Keratinocyte (primary cell): ENCODE data around the gene LIPT1. TPM values are rescaled to one million over a fixed set of nuclear protein-coding genes. Genes with fewer than 3 reads are reported as not detected.
A peak's percentile ranks its signal among the peaks of the same experiment; 100 is the strongest.

Source experiments
- DNase-seq: peaks from one replicate; pipeline ENCODE4 v3.0.0-alpha.2; 2011; ENCODE audit warnings: low read depth, missing footprints, low spot score
- FAIRE-seq: peaks from 2 replicates; lab custom pipeline; 2011; peaks lifted over from hg19 to GRCh38; lab: Jason Lieb, UNC
- H2AFZ ChIP-seq: 2 replicates; pipeline ENCODE4 v1.6.0; 2012; ENCODE audit warnings: low read length, control low read depth, inconsistent platforms; ENCODE audit not compliant: control insufficient read depth
- H3K27ac ChIP-seq: 2 replicates; pipeline ENCODE4 v1.5.1; 2011; ENCODE audit warnings: low read length; ENCODE audit not compliant: control insufficient read depth, insufficient read depth
- H3K27me3 ChIP-seq: 3 replicates; pipeline ENCODE4 v1.6.0; 2011; ENCODE audit warnings: low read length; ENCODE audit not compliant: control insufficient read depth, insufficient read depth; ENCODE audit errors: extremely low read depth
- H3K36me3 ChIP-seq, 2 experiments: 2 replicates in 1 of 2; 3 replicates in 1 of 2; pipeline ENCODE4 v1.5.1; 2011; ENCODE audit warnings: low read length in 2 of 2, mild to moderate bottlenecking in 1 of 2; ENCODE audit not compliant: control insufficient read depth in 2 of 2, insufficient read depth in 2 of 2; ENCODE audit errors: extremely low read depth in 1 of 2
- H3K4me1 ChIP-seq: 3 replicates; pipeline ENCODE4 v1.5.1; 2011; ENCODE audit warnings: low read length; ENCODE audit not compliant: control insufficient read depth, insufficient read depth; ENCODE audit errors: extremely low read depth
- H3K4me2 ChIP-seq: 3 replicates; pipeline ENCODE4 v1.6.0; 2011; ENCODE audit warnings: low read depth, low read length; ENCODE audit not compliant: control insufficient read depth, insufficient read depth; ENCODE audit errors: extremely low read depth
- H3K4me3 ChIP-seq, 3 experiments: fragments of 200-600 bp in 1 of 3; sonication (generic) in 1 of 3; 2 replicates in 2 of 3; 3 replicates in 1 of 3; pipeline ENCODE4 v1.5.1; 2011 to 2016; ENCODE audit warnings: low read length in 3 of 3, mild to moderate bottlenecking in 3 of 3, control low read depth in 2 of 3, inconsistent platforms in 1 of 3, low read depth in 1 of 3, mixed read lengths in 1 of 3, mixed run types in 1 of 3, moderate library complexity in 1 of 3; ENCODE audit not compliant: control insufficient read depth in 2 of 3, insufficient read depth in 2 of 3; ENCODE audit errors: extremely low read depth in 1 of 3
- H3K79me2 ChIP-seq: 2 replicates; pipeline ENCODE4 v1.6.0; 2012; ENCODE audit warnings: low read length; ENCODE audit not compliant: control insufficient read depth, insufficient read depth
- H3K9ac ChIP-seq: 3 replicates; pipeline ENCODE4 v1.6.0; 2011; ENCODE audit warnings: low read length; ENCODE audit not compliant: control insufficient read depth, insufficient read depth; ENCODE audit errors: extremely low read depth
- H3K9me1 ChIP-seq: 3 replicates; pipeline ENCODE4 v1.6.0; 2011; ENCODE audit warnings: low read length; ENCODE audit not compliant: control insufficient read depth, insufficient read depth; ENCODE audit errors: extremely low read depth
- H3K9me3 ChIP-seq: 2 replicates; pipeline ENCODE4 v1.5.1; 2012; ENCODE audit warnings: low read depth, low read length; ENCODE audit not compliant: control insufficient read depth
- H4K20me1 ChIP-seq: 3 replicates; pipeline ENCODE4 v1.6.0; 2011; ENCODE audit warnings: low read length; ENCODE audit not compliant: control insufficient read depth, insufficient read depth; ENCODE audit errors: extremely low read depth
- EZH2 ChIP-seq: IDR thresholded peaks from one replicate; pipeline ENCODE4 v1.6.1; 2012; ENCODE audit warnings: inconsistent platforms, mild to moderate bottlenecking, low read length, moderate library complexity
- dilution Hi-C: fragments of 300-500 bp; cut with MboI; formaldehyde crosslinking; loops from one replicate; pipeline ENCODE4 v1.7.0; 2020; ENCODE audit warnings: low sequenced_read_pairs; ENCODE audit not compliant: extremely low pct_ligation_motif_present
- polyA plus RNA-seq, 5 experiments: library from polyadenylated mRNA; depleted of rRNA in 3 of 5; stranded (reverse) in 3 of 5; stranded (forward) in 1 of 5; unstranded in 1 of 5; fragments of >200 nt; gene quantifications; 1 replicate in 1 of 5; 2 replicates in 3 of 5; 3 replicates in 1 of 5; pipeline versions ENCODE4 v1.2.1 to v1.2.3, GENCODE V29; 2011 to 2012; ENCODE audit warnings: missing spikeins in 2 of 5, low read depth in 1 of 5, low replicate concordance in 1 of 5
- TF ChIP-seq, protein P1 (sequence below), 3 experiments: IDR thresholded peaks in 1 of 3; conservative IDR thresholded peaks in 1 of 3; optimal IDR thresholded peaks in 1 of 3; 2 replicates in 2 of 3; 3 replicates in 1 of 3; pipeline versions ENCODE3 to v1.5.1; 2011; ENCODE audit warnings: low read length in 3 of 3, mild to moderate bottlenecking in 3 of 3, moderate library complexity in 2 of 3, control low read depth in 1 of 3, inconsistent platforms in 1 of 3; ENCODE audit not compliant: insufficient read depth in 2 of 3; ENCODE audit errors: extremely low read depth in 1 of 3

The LIPT1 gene
- polyA plus RNA-seq, 1 donor (not counting 4 experiments of a cell fraction or from before 2014, with no cell fraction given) = 4.9 TPM

DNA sequence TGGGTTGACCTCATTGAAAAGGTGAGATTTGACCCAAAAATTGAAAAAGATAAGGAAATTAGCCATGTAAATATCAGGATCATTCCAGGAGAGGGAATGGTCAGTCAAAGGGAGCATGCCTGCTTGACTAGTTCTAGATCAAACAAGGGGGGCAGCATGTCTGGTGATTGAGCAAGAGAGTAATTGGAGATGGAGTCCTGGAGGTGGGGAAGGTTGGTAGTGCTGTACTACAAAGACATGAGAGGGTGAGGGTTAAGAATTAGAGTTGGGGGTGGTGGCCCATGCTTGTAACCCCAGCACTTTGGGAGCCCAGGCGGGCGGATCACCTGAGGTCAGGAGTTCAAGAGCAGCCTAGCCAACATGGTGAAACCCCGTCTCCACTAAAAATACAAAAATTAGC, 28.3 kb downstream of the LIPT1 start:
- Histone ChIP-seq H2AFZ (no peak overlapping the region), H3K4me1 (peaks cover 10% of the 10 kb centered on the region), H3K9ac (no peak overlapping the region), H3K4me3 (no peak overlapping the region), H3K27ac (no peak overlapping the region), H3K4me2 (peak overlapping the region; percentile 11), H4K20me1 (peaks cover 4% of the 10 kb centered on the region), H3K79me2 (peaks cover 84% of the 10 kb centered on the region), H3K27me3 (no peaks in the 10 kb centered on the region), H3K9me3 (no peaks in the 10 kb centered on the region), H3K36me3 (peaks cover 2 to 3% of the 10 kb centered on the region in 2 experiments), H3K9me1 (no peaks in the 10 kb centered on the region)
- no peak for TF ChIP-seq EZH2
- TF ChIP-seq, protein P1, sequence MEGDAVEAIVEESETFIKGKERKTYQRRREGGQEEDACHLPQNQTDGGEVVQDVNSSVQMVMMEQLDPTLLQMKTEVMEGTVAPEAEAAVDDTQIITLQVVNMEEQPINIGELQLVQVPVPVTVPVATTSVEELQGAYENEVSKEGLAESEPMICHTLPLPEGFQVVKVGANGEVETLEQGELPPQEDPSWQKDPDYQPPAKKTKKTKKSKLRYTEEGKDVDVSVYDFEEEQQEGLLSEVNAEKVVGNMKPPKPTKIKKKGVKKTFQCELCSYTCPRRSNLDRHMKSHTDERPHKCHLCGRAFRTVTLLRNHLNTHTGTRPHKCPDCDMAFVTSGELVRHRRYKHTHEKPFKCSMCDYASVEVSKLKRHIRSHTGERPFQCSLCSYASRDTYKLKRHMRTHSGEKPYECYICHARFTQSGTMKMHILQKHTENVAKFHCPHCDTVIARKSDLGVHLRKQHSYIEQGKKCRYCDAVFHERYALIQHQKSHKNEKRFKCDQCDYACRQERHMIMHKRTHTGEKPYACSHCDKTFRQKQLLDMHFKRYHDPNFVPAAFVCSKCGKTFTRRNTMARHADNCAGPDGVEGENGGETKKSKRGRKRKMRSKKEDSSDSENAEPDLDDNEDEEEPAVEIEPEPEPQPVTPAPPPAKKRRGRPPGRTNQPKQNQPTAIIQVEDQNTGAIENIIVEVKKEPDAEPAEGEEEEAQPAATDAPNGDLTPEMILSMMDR (optimal IDR thresholded peaks at IDR 0.05 in 1 of 3, IDR thresholded peaks at IDR 0.05 in 1 of 3, conservative IDR thresholded peaks at IDR 0.05 in 1 of 3; ENCODE audit: extremely low read depth in 1 of 3, insufficient read depth in 2 of 3, low read length in 3 of 3) = no peak
- DNase-seq (no peak), FAIRE-seq (no peak)
- dilution Hi-C loops = no loop called here

DNA sequence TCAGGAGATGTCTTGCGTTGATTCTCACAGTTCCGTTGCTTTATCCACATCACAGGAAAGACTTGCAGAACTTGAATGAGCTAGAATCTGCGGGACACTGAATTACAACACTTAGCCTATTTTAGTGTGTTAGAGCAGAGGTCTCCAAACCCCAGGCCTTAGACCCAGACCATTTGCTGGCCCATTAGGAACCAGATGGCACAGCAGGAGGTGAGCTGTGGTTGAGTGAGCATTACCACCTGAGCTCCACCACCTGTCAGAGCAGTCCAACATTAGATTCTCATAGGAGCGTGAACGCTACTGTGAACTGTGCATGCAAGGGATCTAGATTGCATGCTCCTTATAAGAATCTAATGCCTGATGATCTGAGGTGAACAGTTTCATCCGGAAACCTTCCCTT, 30.0 kb downstream of the LIPT1 start:
- Histone ChIP-seq H3K9me1 (no peaks in the 10 kb centered on the region), H3K27me3 (no peaks in the 10 kb centered on the region), H3K4me1 (peaks cover 9% of the 10 kb centered on the region), H4K20me1 (peaks cover 4% of the 10 kb centered on the region), H3K36me3 (peaks cover 3 to 5% of the 10 kb centered on the region in 2 experiments), H3K9me3 (no peaks in the 10 kb centered on the region), H3K9ac (no peak overlapping the region), H2AFZ (no peak overlapping the region), H3K4me3 (no peak overlapping the region), H3K79me2 (peaks cover 86% of the 10 kb centered on the region), H3K4me2 (no peak overlapping the region), H3K27ac (no peak overlapping the region)
- TF ChIP-seq, protein P1 (optimal IDR thresholded peaks at IDR 0.05 in 1 of 3, IDR thresholded peaks at IDR 0.05 in 1 of 3, conservative IDR thresholded peaks at IDR 0.05 in 1 of 3; ENCODE audit: extremely low read depth in 1 of 3, insufficient read depth in 2 of 3, low read length in 3 of 3) = no peak
- TF ChIP-seq EZH2 = no peak
- dilution Hi-C loops = no loop called here
- no peak for FAIRE-seq
- DNase-seq = no peak
